Measurements from ENCODE around the gene DDAH1.
"Not testable (repeated sequence)": the region's sequence is repeated elsewhere in the genome, so short reads cannot be mapped to it uniquely, and the experiment has no call there.

The DDAH1 gene

DNA sequence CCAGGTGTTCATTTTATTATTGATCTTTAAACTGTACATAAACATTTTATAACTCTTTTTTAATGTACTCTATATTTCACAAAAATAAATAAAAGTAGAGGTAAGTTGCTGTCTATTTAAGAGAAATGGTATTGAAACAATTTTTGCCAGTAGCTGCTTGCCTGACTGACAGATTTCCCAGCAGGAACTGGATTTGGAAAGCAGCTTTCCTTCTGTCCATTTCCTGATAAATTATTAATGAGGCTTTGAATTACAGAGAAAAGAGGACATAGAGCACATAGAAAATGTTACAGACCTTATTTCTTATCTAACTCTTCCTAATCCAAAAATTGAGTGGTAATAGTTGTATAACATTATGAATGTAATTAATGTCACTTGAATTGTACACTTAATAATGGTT, 108.8 kb downstream of the DDAH1 start:
- DNase-seq: no peak

DNA sequence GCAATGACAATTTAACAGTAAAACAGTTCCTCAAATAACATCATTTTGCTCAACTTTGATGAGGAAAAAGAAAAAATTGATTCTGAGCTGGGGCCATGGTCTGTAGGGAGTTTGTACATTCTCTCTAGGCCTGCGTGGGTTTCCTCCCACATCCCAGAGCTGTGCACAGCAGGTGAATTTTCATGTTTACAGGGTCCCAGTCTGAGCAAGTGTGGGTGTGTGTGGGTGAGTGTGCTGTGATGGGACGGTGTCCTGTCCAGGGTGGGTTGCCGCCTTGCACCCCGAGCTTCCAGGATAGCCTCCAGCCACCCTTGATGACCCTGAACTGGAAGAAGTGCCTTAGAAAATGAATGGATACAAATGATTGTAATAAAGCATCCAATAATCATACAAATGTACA, 112.9 kb downstream of the DDAH1 start:
- no peak for DNase-seq

DNA sequence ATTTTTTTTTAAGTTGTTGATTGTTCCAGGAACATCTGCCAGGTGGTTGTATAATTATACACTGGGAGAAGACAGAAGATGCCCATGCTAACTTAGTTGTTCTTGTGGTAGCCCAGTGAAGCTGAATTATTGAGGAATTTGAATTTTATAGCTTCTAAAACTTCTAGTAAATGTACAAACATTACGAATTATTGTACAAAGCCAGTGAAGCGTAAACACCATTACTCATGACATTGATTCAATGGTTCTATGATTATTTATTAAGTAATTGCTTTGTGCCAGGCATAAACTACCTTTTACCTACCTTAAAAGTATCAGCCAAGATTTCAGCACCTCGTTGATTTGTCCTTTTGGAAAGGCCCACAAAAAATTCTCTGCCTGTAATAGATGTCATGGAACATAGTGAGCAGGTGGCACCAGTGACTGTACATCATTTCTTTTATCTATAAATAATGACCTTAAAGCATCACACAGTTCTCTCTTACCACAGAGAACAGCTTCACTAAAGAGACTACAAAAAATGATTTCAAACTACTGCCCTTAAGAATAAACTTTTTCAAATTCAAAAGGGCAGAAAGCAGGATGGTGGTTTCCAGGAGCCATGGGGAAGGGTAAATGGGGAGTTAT, 113.6 kb downstream of the DDAH1 start:
- no peak for DNase-seq

DNA sequence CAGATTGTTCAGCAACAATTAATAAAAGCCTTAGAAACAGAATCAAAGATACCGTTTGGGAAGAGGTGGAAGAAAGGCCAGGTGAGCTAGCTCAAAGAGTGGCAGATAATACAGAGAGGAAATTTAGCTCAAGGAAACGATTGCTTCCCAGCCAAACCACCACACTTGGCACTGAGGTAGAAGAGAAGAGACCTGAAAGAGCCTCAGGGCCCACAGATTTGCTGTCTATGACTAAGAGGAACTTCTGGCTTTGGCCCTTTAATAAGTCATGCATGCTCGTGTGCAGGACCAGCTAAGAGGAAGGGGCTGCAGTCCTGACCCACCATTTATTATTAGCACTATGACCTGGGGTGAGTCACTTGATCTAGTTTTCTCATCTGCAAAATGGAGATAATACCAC, 115.7 kb downstream of the DDAH1 start:
- no peak for DNase-seq

DNA sequence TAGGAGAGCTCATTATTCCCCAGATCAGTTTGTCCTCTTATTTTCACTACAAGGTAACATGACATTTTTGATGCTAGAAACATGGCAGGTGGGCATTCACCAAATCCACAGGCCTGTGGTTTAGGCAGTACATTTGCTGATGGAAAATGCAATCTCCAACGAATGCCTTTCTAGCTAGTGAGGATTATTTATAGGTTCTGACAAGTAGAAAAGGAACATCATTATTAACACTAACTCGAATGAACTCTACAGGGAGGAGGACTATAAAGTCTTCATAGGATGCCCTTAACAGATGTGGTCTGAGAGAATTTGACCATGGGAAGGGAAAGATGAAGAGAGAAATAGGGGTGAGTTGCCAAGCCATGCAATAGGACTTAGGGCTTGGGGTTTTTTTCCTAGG, 117.1 kb downstream of the DDAH1 start:
- no peak for DNase-seq

DNA sequence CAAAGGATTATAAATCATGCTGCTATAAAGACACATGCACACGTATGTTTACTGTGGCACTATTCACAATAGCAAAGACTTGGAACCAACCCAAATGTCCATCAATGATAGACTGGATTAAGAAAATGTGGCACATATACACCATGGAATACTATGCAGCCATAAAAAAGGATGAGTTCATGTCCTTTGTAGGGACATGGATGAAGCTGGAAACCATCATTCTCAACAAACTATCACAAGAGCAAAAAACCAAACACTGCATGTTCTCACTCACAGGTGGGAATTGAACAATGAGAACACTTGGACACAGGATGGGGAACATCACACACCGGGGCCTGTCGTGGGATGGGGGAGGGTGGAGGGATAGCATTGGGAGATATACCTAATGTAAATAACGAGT, 117.7 kb downstream of the DDAH1 start:
- DNase-seq: not testable (repeated sequence)

- no peak for DNase-seq
Observed at GRCh38 chr1:85344256-85344694, 120.7 kb downstream of the DDAH1 start.

DNA sequence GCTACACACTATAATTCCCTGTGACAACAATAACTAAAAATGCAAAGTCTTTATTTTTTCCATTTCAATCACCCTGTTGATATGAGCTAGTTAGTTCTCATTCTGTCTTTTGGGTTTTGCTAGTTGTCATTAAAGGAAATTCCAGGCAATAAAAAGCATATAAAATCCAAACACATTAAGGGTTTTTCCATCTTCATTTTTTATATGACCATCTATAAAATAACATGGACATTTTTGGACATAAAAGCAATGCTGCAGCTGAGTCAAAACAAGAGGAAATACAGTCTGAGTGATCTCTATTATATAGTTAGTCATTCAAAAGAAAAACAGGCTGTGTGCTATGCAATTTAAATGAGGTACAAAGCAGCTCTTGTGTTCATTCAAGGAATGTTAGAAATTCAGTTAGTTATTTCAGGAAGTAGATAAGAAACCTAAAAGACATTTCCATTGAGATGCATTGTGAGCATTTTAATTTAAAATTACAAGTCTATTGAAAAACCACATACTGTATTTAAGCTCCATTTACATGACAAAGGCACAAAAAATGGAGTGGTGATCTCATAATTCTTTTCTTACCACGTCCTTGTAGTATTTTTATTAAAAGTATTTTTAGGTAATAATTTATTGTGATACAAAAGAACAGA, 121.2 kb downstream of the DDAH1 start:
- DNase-seq: no peak

DNA sequence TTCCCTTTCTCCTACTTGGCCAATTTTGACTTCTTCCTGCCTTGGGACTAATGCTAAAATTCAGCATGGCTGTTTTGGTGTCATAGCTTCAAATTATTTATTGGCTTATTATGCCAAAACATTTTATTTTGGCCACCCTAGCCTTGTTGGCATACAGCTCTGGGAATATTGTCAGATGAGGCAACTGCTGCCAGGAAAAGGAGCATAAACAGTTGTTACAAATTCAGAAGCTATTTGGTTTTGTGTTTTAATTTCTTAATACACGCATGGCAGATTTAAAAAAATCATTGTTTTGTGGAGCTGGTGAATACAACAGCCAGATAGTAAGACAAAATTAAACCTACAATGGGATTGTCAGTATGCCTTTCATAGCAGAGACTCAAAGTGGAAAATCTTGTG, 121.7 kb downstream of the DDAH1 start:
- DNase-seq: no peak

GRCh38 chr1:85342207-85342606, 122.8 kb downstream of the DDAH1 start:
- DNase-seq: no peak

DNA sequence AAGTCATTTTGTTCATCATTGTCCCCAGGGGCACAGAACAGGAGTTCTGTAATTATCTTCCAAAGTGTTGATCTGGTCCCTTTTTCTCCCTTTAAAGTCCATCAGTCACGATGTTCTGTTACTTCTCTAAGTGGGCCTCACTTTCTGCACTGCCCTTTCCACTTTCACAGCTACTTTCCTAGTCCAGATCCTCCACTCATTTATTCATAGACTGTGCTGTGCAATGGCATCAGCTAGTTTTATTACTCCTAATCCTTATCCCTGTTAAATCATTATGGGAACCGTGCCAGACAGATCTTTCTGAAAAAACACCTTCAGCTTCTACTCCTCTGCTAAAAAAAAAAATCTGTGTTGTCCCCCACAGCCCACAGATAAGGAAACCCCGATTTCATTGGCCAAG, 124.5 kb downstream of the DDAH1 start:
- no peak for DNase-seq

- no peak for DNase-seq
Observed at GRCh38 chr1:85339656-85340399, 125.1 kb downstream of the DDAH1 start.

- DNase-seq: no peak
Observed at GRCh38 chr1:85339089-85339488, 125.9 kb downstream of the DDAH1 start.

DNA sequence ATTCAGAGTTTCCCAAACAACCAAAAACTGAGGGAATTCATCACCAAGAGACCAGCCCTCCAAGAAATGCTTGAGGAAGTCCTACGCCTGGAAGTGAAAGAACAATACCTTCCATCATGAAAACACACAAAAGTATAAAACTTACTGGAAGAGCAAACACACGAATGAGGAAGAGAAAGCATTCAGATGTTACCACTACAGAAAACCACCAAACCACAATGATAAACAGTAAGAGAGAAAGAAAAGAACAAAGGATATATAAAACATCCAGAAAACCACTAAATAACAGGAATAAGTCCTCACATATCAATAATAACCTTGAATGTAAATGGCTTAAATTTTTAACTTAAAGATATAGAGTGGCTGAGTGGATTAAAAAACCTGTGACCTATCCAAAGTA, 130.0 kb downstream of the DDAH1 start:
- no peak for DNase-seq

- no peak for DNase-seq
Observed at GRCh38 chr1:85333186-85333585, 131.8 kb downstream of the DDAH1 start.

GRCh38 chr1:85332575-85332974, 132.4 kb downstream of the DDAH1 start:
- DNase-seq: no peak

GRCh38 chr1:85330711-85331290, 134.2 kb downstream of the DDAH1 start:
- DNase-seq: no peak

GRCh38 chr1:85330214-85330631, 134.7 kb downstream of the DDAH1 start:
- no peak for DNase-seq

DNA sequence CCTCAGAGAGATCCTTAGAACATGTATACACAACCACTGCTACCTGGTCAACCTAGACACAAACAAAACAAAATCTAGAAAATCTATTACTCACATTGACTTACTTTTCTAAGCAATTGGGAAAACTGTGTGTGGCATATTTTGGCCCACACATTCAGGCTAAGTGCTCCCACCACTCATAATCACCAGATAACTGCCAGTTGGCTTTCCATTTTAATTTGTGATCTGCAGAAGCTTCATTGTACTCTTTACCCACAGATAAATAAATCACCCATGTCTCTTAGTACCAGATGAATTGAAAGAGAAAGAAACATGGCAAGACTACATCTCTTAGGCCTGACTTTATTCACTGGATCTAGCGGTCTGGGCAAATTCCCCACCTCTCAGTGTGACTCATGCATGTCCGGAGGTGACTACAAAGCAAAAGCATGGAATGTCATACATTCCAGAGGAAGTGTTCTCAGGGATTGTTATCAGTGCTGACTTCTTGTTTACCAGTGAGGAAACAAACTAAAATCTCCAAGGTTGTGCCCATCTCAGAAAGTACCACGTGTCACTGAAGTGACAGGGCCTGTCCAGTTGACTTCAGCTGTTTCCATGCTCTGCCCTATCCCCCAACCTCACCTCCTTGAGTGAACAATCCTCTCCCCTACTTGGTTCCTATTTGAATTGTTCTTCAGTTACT, 136.1 kb downstream of the DDAH1 start:
- DNase-seq: no peak

DNA sequence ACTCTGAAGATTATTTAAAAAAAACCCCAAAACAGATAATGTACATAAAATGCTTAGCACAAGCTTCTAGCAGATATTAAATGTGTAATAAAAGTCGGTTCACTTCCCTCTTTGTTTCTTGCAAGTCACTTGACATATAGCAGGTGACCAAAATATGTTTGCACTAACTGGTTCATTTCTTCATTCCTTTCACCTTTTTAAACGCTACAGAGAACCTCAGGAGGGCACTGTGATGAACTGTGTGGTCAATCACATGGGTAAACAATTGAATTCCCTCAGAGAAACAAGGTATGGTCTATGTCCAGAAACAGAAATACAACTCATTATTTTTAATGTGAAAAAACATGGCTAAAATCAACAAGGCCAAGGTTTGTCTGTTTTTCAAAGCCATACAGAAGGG, 137.2 kb downstream of the DDAH1 start:
- no peak for DNase-seq

DNA sequence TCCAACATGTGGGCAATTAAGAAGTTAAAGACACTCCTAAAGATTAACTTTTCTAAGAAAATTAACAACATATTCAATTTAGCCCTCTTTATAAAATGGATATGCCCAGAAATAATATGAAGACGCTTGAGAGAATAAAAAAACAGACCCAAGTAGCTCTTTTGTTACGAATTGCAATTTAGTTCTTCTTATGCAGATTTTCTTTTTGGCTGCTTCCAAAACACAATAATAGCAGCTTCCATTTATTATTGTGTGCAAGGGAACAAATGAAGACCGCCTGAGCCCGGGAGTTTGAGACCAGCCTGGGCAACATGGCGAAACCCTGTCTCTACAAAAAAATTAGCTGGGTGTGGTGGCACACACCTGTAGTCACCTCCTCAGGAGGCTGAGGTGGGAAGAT, 138.1 kb downstream of the DDAH1 start:
- DNase-seq: no peak

- no peak for DNase-seq
Observed at GRCh38 chr1:85326336-85326735, 138.6 kb downstream of the DDAH1 start.

- DNase-seq: no peak
Observed at GRCh38 chr1:85325920-85326319, 139.0 kb downstream of the DDAH1 start.
